SKM-1 (cell line): ENCODE data around the gene HNF1B.
A peak's percentile ranks its signal among the peaks of the same experiment; 100 is the strongest.

Experiments
- DNase-seq: peaks from one replicate; lab custom pipeline; 2025; ENCODE audit not compliant: unreplicated experiment; lab: John Stamatoyannopoulos, UW

Gene HNF1B

DNA sequence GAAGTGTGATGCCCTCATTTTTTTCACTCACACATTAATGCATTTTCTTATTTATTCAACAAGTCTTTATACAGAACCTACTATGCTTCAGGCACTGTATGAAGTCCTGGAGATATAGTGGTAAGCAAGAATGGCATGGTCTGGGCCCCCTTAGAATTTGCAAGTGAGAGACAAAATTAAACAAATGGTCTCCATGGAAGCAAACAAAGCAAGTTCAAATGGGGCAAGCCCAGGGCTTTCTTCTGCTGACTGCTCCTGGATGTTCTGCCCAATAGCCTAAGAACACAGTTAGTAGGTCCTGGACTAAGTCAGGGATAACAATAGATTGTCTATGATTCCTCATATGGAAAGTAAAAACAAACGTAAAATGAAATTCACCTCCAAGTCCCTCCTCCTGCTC, 70.3 kb downstream of the HNF1B start:
- DNase-seq = no peak

DNA sequence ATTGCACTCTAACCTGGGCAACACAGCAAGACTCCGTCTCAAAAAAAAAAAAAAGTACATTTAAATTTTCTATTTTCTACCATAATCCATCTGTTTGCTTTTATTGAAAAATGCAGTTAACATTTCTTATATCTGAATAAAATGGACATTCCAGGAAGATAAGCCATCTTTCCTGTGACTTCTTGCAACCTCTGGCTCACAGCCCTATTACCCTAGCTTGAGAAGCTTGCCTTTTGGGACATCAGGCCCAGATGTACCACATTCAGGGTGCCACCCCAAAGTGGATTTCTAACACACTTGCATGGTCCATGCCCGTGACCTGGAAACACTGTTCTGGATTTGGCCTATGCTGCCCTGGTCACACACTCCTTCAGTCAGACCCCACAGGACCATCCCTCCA, 71.5 kb downstream of the HNF1B start:
- no peak for DNase-seq

DNA sequence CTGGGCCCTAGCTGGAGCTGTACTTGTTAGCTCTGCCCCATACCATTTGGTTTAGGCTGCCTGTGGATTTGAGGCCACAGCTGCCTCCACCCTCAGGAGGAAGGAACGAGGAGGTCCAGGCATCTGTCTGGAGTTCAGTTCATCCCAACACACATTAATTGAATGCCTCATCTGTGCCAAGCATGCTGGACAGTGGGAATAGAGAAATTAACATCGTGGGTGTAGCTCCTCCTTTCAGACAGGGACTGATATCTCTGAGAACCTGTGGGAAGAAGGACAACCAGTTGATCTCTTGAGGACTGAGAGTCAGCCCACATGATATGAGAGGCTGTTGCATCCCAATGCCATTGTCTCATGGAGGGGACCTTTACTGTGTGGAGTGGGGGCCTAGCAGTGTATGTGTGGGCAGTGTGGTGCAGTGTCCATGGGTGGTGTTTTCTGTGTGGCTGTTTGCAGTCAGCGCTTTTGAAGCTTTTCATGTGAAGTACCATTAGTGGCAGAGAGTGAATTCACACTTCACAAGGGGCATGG, 72.2 kb downstream of the HNF1B start:
- DNase-seq = no peak

DNA sequence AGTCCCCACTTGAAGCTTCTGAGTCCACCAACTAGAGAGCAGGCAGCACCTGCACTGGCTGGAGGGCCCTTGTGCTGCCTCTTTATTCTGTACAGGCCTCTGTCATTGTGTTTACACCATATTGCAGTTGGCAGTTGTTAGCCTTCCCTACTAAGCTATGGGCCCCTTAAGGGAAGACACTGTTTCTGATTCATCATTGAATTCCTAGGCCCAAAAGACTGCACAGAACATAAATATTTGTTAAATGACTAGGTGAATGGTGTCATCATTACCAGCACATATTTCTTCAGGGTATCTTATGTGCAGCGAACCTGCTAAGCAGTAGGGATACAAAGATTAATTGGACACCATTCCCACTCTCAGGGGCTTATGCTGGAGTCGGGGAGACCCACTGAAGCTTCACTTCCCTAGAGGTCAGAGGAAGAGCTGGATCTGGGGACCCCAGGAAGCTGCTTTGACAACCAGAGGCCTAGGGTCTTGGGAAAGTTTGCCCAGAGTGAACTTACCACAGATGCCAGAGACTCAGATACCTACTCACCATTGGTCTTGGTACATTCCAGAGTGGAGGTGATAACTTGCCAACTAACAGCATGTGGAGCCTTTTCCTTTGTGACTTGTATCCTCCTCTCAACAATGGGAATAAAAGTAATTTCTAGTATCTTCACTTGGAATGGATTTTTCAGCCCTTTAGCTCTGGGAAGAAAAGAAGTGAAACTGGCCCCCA, 72.9 kb downstream of the HNF1B start:
- no peak for DNase-seq

DNA sequence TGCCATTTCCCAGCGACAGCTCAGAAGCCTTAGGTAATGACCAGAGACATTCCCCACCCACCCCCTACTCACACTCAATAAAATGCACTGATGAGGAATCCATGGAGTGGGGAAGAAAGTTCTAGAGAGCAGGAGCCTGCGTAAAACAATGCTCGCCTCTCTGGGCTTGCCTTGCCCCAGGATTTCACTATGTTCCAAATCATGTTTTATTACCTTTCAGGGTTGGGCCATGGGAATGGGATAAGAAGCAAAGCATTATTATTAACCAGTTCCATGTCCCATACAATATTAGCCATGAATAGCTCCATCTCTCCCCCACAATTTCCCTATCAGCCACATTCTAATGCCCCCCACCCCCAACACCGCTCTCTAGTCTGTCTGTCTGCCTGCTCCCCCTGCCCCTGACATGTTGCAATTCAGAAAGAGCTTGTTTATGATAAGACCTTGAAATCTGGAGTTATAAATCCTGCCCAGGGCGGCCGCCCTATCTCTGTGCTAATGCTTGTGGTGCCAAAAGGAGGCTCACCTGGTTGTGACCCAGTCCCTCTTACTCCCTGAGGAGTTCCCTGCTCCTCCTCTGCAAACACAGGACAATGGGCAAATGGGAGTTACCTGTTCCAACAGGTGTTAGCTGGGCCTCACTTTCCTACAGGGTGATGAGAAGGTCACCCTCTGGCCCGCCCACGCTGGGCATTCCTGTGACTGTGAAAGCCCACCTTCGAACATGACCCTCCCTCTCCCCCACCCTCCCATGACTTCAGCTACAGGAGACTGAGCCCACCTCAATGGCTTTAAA, 73.6 kb downstream of the HNF1B start:
- no peak for DNase-seq

DNA sequence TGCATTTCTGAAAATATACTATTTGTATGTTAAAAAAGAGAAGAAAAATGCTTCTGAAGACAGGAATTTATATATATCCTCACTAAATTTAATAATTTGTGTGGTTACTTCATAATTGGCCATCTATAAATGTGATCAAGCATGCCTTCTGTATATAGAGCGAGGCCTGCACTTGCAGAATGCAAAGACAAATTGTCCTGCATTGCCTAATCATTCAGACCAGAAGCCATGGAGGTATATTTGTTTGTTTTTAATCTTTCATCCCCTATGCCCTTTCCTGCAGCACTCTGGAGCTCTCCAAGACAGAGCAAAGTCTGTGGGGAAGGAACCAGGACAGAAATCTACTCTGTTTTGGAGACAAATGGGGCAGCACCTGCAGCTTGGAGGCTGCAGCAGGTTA, 77.8 kb downstream of the HNF1B start:
- DNase-seq = no peak

DNA sequence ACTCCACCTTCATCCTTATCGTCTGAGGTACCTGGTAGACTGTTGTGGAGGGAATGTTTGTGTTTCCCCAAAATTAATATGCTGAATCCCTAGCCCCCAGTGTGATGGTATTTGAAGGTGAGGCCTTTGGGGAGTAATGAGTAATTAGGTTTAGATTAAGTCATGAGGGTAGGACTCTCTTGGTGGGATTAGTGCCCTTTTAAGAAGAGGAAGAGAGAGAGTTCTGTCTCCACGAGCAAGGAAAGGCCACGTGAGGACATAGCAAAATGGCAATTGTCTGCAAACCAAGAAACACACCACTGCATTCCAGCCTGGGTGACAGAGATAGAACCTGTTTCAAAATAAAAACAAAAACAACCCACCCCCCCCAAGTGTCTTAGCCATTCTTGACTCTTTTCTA, 80.6 kb downstream of the HNF1B start:
- no peak for DNase-seq

DNA sequence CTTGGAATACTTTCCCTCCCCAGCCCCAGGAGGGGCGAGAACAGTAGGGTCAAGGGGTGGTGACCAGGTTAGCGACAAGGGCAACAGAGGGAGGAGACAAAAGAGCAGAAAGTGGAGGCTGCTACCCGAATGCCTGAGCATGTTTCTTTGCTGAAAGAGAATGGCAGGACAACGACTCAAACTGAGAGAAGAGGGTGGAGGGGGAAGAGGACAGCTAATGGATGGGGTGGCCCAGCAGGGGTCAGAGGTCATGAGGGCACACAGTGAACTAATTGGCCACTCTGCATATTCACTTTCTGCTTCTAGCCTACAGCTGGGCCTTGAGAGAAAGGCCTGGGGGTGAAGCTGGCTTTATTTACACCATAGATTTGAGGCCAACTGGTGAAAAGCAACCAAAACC, 82.5 kb downstream of the HNF1B start:
- DNase-seq = no peak

DNA sequence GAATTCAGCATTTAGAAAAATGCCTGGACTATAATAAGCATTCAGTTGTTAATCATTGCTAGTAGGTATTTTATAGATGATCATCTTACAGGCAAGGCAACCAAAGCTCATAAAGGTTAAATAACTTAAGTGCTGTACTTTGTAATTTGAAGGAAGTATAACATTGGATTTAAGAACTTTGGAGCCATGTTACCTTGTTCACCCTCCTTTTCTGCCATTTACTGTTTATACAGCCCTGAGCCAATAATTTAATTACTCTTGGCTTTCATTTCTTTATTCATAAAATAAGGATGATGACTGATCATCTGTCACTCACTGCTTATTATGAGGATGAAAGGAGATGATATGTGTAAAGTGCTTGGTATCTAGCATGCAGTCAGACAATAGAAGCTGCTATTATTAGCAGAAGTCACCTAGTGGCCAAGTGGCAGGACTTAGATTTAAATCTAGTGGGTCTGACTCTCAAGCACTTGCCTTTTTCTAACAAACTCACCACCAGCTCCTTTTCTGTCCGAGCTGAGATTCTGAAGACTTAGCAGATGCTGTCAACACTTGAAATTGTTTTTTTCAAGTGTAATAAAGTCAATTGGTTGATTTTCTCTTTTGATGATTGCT, 83.4 kb downstream of the HNF1B start:
- DNase-seq = no peak

DNA sequence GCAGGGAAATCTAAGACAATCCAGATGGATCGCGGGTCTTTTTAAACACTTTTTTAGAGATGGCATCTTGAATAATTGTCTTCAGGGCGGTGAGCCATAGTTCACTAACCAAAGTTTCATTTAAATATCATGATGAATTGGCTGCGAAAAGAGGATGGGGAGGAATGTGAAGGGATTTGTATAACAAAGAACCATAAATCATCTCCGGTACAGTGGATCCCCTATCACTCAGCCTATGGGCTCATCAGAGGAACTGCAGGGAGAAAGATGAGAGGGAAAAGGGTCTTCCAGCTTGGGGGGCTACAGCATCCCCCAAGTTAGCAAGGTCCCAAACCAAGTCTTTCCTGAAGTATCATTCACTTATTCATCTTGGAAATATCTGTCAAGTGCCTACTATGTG, 84.9 kb downstream of the HNF1B start:
- no peak for DNase-seq

DNA sequence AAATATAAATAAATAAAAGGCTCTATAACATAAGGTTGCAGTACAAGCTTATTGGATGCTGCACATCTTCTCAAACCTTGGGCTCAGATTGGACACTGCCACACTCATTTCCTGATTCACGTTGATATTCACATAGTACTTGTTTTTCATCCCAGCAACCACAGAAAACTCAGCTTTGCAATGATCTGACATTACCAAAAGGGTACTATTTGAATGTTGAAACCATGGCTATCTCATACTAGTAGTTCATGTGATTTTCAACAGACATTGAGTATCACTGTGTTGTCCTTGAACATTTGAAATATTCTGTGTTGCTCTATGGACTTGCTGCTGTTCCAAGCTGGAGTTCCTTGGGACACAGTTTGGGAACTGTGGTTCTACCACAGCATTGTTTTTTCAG, 87.7 kb downstream of the HNF1B start:
- DNase-seq = no peak

DNA sequence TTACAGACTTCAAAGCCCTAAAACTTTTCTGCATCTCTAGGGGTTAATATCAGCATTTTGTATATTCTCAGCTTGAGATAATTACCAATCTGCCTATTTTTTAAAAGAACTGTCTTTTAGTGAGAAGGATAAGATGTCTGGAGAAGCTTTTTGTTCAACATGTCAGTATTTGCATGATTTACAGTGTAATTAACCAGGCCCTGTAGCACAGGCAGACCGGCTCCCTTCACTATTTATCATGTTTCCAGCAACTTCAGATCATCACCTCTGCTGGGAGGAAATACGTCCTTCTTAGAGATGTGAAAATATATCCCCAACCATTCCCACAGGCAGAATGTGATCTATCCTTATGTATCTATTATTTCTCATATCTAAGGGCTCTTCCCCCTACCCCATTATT, 93.0 kb downstream of the HNF1B start:
- DNase-seq = no peak

DNA sequence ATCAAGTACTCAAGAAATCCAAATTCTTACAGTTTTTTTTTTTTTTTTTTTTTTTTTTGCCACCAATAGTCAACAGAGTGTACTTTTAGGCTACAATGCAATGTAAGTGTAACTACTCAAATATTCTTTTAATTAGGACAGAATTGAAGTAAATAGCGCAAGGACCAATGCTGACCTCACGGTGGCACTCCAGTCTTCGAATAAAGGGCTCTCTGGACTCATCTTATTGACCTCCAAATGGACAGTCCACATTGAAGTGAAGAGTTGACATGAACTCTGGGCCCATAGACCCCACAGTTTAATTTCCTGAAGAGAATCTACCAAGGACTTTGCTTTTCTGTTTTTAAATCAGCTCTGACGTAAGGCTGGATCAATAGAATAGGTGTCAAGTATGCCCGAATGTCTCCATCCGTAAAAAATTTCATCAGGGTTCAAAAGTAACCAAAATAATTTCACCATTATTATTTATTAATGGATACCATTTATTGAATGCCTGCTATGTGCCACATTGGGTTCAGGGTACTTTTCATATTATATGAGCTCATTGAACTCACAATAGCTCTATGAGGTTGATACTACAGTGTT, 94.3 kb downstream of the HNF1B start:
- no peak for DNase-seq

DNA sequence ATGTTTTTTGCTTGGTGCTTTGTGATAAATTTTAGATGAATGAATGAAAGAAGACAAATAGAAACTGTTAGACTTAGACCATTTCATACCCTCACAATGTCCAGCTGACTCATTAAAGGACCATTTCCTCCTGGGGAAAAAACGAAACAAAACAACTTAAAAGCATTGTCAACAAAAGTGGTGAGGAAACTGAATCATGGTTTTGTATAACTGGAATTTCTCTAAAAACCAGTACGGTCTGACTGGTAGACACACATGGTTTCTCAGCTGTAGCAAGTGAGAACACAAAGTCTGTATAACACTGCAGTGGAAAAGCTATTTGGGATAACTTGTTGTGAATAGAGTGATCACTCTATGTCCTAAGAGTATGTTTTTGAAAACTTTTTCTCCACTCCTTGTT, 96.3 kb downstream of the HNF1B start:
- no peak for DNase-seq

DNA sequence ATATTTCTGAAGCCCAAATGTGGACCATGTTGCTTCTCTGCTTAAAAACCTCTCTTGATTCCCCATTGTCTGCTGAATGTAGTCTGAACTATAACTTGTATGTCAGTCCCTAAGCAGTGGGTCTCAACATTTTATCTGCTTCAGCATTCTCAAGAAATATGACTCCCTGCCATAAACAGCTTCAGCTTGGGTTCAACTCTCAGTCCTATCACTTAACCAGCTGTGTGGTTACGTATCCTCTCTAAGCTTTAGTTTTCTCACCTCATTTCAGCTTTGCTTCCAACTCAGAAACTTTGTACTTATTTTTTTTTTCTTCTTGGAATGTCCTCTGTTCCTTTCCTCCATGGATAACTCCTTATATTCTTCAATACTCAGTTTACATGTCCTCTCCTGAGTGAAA, 97.0 kb downstream of the HNF1B start:
- no peak for DNase-seq

DNA sequence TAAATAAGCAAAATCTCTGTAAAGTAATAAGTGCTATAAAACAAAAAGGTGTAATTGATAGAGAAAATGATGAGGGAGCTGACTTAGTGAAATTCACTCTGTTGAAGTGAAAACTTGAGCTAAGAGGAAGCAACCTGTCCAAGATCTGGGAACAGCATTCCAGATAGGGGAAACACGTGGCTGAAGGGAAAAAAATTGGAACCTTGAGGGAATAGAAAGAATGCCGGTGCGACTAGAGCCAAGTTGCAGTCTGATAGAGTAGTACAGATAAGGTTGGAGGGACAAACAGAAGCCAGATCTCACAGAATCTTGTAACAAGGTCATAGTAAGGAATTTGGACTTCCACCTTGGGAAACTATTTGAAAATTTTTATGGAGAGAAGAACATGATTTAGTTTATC, 101.0 kb downstream of the HNF1B start:
- DNase-seq = no peak

DNA sequence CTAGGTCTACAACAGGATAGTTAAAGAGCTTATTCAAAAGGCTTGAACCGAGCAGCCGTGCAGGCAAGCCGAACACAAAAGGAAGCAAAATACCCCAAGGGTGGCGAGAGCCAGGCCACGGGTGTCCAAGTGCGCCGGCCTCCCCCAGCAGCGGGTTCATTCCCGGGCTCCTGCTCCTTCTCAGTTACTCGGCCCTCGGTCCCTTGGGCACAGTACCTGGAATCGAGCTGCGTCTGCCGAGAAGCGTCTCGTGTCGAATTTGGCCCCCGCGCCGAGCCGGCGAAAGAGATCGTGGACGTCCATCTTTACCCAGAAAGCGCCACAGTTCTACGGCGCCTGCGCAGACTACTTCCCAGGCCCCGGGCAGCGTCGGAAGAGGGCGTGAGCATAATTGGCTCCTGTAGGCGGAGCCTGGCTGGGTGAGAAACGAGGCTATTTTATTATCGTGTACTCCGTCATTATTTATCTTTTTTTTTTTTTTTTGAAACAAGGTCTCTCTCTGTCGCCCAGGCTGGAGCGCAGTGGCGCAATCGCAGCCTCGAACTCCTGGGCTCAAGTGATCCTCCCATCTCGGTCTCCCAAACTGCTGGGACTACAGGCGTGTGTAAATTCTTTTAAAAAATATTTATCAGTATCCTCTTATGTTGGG, 101.6 kb downstream of the HNF1B start, which contains the start of gene DDX52:
Gene DDX52, minus strand, starts transcription at position 329 of the 649 bp plus-strand sequence. Its CDS starts 26 bp downstream, at position 303.
- peak; percentile 82 for DNase-seq

DNA sequence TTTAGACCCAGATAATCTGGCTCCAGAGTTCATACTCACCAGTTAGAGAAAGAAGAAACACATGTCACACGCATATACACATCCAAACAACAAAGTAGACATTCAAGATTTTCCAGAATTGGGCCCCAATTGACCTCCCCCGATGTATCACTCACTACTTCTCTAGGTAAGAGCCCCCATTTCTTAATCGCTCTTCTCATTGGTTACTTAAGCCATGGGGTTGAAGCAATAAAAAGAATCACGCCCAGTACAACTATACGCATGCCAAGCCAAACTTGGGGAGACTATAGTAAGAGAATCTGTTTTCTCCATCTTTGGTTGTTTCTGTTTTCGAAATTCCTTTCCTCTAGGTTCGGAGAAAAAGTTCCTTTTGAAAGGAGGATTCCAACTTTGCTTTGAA, 102.2 kb downstream of the HNF1B start:
- no peak for DNase-seq

DNA sequence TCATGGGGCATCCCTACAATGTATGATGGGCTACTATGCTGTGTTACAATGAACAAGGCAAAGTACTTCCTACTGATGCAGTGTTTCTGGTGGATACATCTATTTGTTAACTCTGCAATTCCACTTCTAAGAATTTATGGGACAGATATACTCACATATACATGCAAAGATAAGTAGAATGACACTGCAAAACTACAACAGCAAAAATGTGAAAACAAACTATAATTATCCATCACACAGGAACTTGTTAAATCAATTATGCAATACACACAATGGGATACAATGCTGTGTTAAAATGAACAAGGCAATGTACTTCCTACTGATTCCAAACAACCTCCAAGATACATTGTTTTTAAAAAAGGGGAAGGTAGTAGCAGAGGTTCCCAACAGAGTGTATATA, 104.8 kb downstream of the HNF1B start:
- DNase-seq = no peak

DNA sequence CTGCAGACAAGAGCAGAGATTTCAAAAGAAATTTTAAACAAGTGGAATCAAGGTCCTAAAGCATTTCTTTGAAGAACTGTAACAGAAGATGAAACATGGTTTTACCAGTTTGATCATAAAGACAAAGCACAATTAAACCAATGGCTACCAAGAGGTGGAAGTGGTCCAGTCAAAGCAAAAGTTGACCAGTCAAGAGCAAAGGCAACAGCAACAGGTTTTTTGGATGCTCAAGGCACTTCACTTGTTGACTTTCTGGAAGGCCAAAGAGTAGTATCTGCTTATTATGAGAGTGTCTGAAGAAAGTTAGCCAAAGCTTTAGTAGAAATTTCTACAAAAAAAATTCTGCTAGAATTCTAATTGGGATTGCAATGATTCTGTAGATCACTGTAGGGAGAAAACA, 106.9 kb downstream of the HNF1B start:
- no peak for DNase-seq
